ENCODE data around the gene EHMT2. TPM values are rescaled to one million over a fixed set of nuclear protein-coding genes. Genes with fewer than 3 reads are reported as not detected.

The EHMT2 gene
- total RNA-seq, 1 experiment from 2014 or later = 117 TPM

GRCh38 chr6:31882344-31882743 lies 15.2 kb downstream of the EHMT2 start:
- no peak overlapping the region for H3K27ac ChIP-seq (ENCODE audit: low read depth, low read length, poor library complexity, severe bottlenecking)
- no peaks in the 10 kb centered on the region for H3K9me3 ChIP-seq (ENCODE audit: low read depth, low read length, poor library complexity, severe bottlenecking)
- CTCF ChIA-PET = interaction anchor here (0.6 to 1.5 kb wide), 2 partner anchors 70 to 95 kb away, joined by 3 read pairs; no protein-coding TSS in a partner anchor
- POLR2A ChIA-PET (ENCODE audit: low non-redundant PET) = no interaction called here
- H3K4me3 ChIP-seq (ENCODE audit: low read depth, low read length, poor library complexity, severe bottlenecking) = no peak overlapping the region
- no peak for TF ChIP-seq EZH2 (IDR thresholded peaks at IDR 0.05; ENCODE audit: borderline replicate concordance, low read depth, low read length, poor library complexity, severe bottlenecking)
- no peak for TF ChIP-seq CTCF (conservative IDR thresholded peaks at IDR 0.05; ENCODE audit: low read depth, low read length)
- H3K36me3 ChIP-seq (ENCODE audit: insufficient read depth, low read length, poor library complexity, severe bottlenecking) = peaks cover 73% of the 10 kb centered on the region
- intact Hi-C loops (cut with micrococcal nuclease; ENCODE audit: unreplicated experiment) = no loop called here
- H3K27me3 ChIP-seq (replicated peaks; ENCODE audit: insufficient read depth, low read depth, low read length, poor library complexity) = no peaks in the 10 kb centered on the region
- no peak for DNase-seq (ENCODE audit: low spot score)
- H3K4me1 ChIP-seq (ENCODE audit: insufficient read depth, low read length, poor library complexity, severe bottlenecking) = no peaks in the 10 kb centered on the region
- BruUV-seq (replicated peaks) = no TSS peak

GRCh38 chr6:31881136-31881859 lies 16.2 kb downstream of the EHMT2 start:
- H3K9me3 ChIP-seq (ENCODE audit: low read depth, low read length, poor library complexity, severe bottlenecking) = no peaks in the 10 kb centered on the region
- CTCF ChIA-PET = interaction anchor here (0.7 to 1.5 kb wide), 2 partner anchors 47 to 71 kb away, joined by 3 to 4 read pairs; no protein-coding TSS in a partner anchor
- POLR2A ChIA-PET (ENCODE audit: low non-redundant PET) = interaction anchor here (0.7 kb wide), 1 partner anchor 55 kb away, joined by 8 read pairs; no protein-coding TSS in a partner anchor

GRCh38 chr6:31880616-31881015 lies 16.9 kb downstream of the EHMT2 start:
- no peak overlapping the region for H3K27ac ChIP-seq (ENCODE audit: low read depth, low read length, poor library complexity, severe bottlenecking)
- H3K9me3 ChIP-seq (ENCODE audit: low read depth, low read length, poor library complexity, severe bottlenecking) = no peaks in the 10 kb centered on the region
- TF ChIP-seq CTCF (conservative IDR thresholded peaks at IDR 0.05; ENCODE audit: low read depth, low read length) (no peak), EZH2 (IDR thresholded peaks at IDR 0.05; ENCODE audit: borderline replicate concordance, low read depth, low read length, poor library complexity, severe bottlenecking) (no peak)
- DNase-seq (ENCODE audit: low spot score) = no peak
- H3K4me3 ChIP-seq (ENCODE audit: low read depth, low read length, poor library complexity, severe bottlenecking) = no peak overlapping the region
- H3K4me1 ChIP-seq (ENCODE audit: insufficient read depth, low read length, poor library complexity, severe bottlenecking) = no peaks in the 10 kb centered on the region
- no TSS peak for BruUV-seq (replicated peaks)
- ChIA-PET CTCF (no interaction called here), POLR2A (ENCODE audit: low non-redundant PET) (no interaction called here)
- H3K36me3 ChIP-seq (ENCODE audit: insufficient read depth, low read length, poor library complexity, severe bottlenecking) = peaks cover 59% of the 10 kb centered on the region
- intact Hi-C loops (cut with micrococcal nuclease; ENCODE audit: unreplicated experiment) = no loop called here
- H3K27me3 ChIP-seq (replicated peaks; ENCODE audit: insufficient read depth, low read depth, low read length, poor library complexity) = no peaks in the 10 kb centered on the region

More at GRCh38 chr6:31881136-31881859, 16.2 kb downstream of the EHMT2 start:
- H3K36me3 ChIP-seq (ENCODE audit: insufficient read depth, low read length, poor library complexity, severe bottlenecking) = peaks cover 65% of the 10 kb centered on the region
- no TSS peak for BruUV-seq (replicated peaks)
- intact Hi-C loops (cut with micrococcal nuclease; ENCODE audit: unreplicated experiment) = no loop called here
- TF ChIP-seq CTCF (conservative IDR thresholded peaks at IDR 0.05; ENCODE audit: low read depth, low read length) (no peak), EZH2 (IDR thresholded peaks at IDR 0.05; ENCODE audit: borderline replicate concordance, low read depth, low read length, poor library complexity, severe bottlenecking) (no peak)
- no peak for DNase-seq (ENCODE audit: low spot score)
- no peak overlapping the region for H3K27ac ChIP-seq (ENCODE audit: low read depth, low read length, poor library complexity, severe bottlenecking)
- H3K27me3 ChIP-seq (replicated peaks; ENCODE audit: insufficient read depth, low read depth, low read length, poor library complexity) = no peaks in the 10 kb centered on the region
- H3K4me3 ChIP-seq (ENCODE audit: low read depth, low read length, poor library complexity, severe bottlenecking) = no peak overlapping the region
- H3K4me1 ChIP-seq (ENCODE audit: insufficient read depth, low read length, poor library complexity, severe bottlenecking) = no peaks in the 10 kb centered on the region

Measured in A673 (cell line).